ENCODE data around the gene ZC2HC1B.
"Not testable (repeated sequence)": the region's sequence is repeated elsewhere in the genome, so short reads cannot be mapped to it uniquely, and the experiment has no call there.

ZC2HC1B gene

DNA sequence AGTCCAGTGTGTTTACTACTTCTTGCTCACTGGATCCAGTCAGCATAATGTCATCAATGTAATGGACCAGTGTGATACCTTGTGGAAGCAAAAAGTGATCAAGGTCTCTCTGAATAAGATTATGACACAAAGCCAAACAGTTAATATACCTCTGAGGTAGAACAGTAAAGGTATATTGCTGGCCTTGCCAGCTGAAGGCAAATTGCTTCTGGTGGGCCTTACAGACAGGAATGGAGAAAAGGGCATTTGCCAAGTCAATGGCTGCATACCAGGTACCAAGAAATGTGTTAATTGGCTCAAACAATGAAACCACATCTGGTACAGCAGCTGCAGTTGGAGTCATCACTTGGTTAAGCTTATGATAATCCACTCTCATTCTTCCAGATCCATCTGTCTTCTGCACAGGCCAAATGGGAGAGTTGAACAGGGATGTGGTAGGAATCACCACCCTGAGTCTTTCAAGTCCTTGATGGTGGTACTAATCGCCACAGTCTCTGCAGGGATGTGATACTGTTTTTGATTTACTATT, 7.0 kb downstream of the ZC2HC1B start:
- DNase-seq = not testable (repeated sequence)

- no peak for DNase-seq
Observed at GRCh38 chr6:143872201-143872600, 7.9 kb downstream of the ZC2HC1B start.

GRCh38 chr6:143873600-143873999, 9.3 kb downstream of the ZC2HC1B start:
- not testable (repeated sequence) for DNase-seq

GRCh38 chr6:143874503-143874902, 10.2 kb downstream of the ZC2HC1B start:
- DNase-seq = not testable (repeated sequence)

GRCh38 chr6:143877584-143878271, 13.5 kb downstream of the ZC2HC1B start:
- DNase-seq = no peak

GRCh38 chr6:143878272-143878760, 14.0 kb downstream of the ZC2HC1B start:
- DNase-seq = peak; percentile 10

DNA sequence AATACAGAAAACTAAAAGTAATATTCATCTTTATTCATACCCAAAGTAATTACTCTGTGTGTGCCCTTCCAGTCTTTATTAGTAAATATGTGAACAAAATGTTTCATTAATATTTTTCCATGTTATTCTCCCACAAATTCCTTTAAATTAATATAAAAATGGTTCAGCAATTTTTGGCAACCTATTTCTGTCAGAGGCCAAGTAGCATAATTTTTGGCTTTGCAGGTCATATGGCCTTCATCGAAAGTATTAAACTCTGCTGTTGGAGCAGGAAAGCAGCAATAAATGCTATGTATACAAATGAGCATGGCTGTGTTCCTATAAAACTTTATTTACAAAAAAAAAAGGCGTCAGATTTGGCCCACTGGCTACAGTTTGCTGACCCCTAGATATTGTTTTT, 16.1 kb downstream of the ZC2HC1B start:
- no peak for DNase-seq

DNA sequence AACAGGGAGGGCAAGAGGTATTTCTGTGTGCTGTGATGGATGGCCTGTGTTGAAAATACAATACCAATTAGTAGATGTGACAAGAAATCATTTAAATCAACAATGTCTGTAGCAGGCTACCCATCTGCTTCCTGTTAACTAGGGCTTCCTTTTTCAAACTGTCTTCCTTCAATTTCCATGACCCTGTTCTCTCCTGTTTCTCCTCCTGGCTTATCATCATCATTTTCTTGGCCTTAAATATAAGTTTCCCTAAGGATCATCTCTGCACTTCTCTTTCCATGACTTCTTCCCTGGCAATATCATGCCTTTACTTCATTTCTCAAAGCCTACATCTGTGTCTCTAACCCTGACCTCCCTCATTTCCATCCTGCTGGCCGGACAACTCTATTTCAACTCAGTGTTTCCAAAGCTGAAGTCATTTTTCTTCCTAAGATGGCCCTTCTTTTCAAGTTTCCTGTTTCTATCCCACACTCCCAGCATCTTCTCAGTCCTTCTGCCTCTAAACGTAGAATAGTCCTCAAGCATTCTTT, 18.2 kb downstream of the ZC2HC1B start:
- DNase-seq = no peak

DNA sequence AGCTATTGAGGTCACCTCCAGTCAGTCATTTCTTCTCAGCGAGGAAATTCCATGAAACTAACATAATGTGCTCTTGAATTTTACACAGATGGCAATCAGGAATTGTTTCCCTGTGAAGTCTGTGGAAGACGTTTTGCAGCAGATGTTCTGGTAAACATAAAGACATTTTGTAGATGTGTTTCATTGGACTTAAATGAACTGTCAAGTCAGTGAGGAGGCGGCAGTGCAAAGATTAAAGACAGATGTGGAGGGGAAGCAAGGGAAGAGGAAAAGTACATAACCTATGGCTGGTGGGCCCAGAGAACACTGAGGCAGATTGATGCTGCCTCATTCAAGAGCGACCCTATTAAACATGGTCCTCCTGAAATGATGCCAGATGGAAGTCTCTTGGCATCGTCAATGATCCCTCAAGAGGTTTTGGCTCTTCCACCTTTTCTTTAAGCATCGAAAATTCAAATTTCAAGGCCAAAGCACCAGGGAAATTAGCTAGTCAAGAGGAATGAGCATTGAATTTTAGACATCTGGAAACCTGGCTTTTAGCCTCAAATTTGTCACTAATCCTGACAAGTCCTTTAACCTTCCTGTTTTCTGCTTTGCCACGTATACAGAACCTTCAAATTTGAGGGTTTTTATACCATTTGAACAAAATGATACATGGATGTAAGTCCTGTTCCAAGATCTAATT, 20.1 kb downstream of the ZC2HC1B start:
- DNase-seq = no peak

- no peak for DNase-seq
Observed at GRCh38 chr6:143885116-143885515, 20.8 kb downstream of the ZC2HC1B start.

- no peak for DNase-seq
Observed at GRCh38 chr6:143894655-143895054, 30.4 kb downstream of the ZC2HC1B start.

DNA sequence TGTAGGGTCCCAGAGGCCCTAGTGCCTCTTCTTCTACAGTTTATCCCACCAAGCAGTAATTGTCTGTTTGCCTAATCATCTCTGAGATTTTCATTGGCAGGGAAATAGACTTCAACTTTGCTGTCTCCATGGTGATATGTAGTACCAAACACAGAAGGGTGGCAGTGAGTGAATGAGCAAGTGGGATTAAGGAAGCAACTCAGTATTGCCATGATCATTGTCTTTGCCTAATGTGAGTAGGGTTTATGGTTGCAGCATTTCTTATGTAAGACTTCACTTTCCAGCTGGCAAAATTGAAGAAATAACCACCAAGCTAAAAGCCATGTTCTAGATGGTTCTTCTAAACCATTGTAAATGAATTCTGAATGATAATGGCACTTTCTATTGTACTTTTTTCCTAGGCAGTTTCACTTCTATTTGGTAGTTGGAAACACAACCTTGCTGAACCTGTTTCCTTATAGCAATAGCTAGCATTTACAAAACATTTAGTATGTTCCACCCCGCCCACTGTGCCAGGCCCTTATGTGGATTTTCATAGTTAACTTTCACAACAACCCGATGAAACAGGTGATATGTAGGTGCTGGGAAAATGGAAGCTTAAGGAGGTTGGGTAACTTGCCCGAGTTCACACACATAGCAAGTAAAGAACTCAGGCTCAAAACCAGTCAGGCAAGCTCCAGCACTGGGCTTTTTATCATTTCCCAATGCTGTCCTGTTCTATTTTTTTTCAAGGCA, 32.0 kb downstream of the ZC2HC1B start:
- DNase-seq = no peak

DNA sequence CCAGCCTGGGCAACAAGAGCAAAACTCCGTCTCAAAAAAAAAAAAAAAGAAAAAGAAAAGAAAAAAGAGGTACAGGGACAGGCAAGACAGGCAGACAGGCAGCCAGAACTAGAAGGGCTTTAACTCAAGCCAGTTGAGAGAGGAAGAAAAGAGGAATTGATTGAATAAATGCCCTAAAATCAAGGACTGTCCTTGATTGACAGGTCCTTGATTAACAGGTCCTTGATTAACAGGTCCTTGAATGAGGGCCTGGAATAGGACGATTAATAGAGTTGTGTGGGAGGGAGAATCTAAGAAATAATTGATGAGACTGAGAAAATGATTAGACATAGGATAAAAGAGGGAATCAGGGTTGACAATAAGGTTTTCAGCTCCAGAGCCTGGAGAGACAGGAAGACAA, 36.1 kb downstream of the ZC2HC1B start:
- DNase-seq = no peak

DNA sequence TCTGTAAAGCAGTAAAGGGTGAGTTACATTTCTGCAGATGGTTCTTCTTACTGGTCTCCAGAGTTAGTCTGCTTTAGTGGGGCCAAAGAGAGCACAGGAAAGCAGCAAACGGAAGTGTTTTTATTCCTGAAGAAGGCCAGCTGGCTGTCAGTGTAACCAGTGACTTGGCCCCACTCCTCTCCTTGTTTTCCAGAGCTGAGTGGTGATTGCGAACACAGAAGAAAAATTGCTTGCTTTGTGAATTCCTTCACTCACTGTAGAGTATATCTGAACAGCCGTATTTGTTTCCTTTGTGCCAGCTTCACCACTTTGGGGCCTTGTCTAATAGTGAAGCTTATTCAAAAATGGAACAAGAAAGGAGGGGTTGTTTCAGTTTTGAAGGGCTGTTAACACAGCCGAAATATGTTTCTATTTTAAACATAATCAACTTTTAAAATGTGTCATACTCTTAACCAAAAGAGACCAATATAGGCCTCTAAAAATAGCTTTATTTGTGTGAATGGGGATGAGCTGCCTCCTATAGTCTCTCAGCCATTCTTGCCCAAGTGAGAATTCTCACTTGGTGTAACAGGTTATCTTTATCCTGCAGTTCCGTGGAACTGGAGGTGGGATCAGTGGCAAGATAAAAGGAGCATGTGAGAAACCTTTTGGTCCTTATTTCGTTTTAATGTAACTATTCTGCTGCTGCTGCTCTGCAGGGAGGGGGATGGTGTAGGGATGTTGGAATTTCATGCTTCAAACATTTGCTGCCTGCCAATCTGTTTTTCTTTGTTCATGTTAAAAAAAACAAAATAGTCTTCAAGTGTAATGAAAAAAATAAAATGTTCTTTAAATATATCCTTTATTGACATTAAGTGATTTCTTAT, 37.8 kb downstream of the ZC2HC1B start:
- no peak for DNase-seq

DNA sequence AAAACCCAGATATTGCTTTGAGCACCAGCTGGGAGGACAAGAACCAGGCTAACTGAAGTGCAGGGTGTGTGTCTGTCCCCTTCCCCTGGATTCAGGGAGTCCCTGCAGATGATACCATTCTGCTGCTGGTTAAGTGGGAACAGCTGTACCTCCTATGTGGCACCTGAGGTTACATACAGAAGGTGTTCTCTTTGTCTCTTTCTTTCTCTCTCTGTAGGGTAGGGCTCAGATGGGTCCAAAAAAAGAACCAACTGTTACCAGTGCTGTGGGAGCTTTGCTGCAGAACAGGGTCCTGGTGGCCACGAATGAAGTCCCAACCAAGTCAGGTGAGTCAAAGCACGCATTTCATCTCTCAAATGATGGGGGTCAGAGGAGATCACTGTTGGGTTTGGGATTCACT, 38.6 kb downstream of the ZC2HC1B start:
- no peak for DNase-seq

DNA sequence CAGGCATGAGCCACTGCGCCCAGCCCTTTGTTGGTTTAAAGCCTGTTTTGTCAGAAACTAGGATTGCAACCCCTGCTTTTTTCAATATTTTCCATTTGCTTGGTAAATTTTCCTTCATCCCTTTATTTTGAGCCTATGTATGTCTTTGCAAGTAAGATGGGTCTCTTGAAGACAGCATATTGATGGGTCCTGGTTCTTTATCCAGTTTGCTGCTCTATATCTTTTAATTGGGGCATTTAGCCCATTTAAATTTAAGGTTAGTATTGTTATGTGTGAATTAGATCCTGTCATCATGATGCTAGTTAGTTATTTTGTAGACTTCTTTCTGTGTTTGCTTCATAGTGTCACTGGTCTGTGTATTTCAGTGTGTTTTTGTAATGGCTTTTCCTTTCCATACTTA, 46.8 kb downstream of the ZC2HC1B start:
- no peak for DNase-seq

DNA sequence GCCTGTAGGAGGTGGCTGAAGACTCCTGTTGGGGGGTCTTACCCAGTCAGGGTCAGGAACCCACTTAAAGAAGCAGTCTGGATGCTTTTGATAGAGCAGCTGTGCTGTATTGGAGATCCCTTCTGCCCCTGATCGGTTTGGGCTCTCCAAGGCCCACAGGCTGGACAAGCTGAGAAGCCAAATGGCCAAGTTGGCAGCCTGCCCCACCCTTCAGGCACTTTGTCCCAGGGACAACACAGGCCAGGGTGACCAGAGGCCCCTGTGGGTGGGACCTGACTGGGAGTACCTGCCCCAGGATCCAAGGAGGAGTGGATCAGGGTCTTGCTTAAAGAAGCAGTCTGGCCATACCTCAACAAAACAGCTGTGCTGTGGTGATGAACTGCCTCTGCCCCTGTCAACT, 48.4 kb downstream of the ZC2HC1B start:
- DNase-seq = no peak

DNA sequence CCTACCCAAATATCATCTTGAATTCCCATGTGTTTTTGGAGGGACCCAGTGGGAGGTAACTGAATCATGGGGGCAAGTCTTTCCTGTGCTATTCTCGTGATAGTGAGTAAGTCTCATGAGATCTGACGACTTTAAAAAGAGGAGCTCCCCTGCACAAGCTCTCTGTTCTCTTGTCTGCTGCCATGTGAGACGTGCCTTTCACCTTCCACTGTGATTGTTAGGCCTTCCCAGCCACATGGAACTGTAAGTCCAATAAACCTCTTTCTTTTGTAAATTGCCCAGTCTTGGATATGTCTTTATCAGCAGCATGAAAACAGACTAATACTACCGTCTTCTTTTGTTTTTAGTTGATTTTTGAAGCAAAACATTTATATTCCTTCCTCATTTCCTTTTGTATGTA, 52.8 kb downstream of the ZC2HC1B start:
- DNase-seq = not testable (repeated sequence)

- DNase-seq = no peak
Observed at GRCh38 chr6:143928853-143929252, 64.6 kb downstream of the ZC2HC1B start.

- DNase-seq = no peak
Observed at GRCh38 chr6:143929975-143930374, 65.7 kb downstream of the ZC2HC1B start.

DNA sequence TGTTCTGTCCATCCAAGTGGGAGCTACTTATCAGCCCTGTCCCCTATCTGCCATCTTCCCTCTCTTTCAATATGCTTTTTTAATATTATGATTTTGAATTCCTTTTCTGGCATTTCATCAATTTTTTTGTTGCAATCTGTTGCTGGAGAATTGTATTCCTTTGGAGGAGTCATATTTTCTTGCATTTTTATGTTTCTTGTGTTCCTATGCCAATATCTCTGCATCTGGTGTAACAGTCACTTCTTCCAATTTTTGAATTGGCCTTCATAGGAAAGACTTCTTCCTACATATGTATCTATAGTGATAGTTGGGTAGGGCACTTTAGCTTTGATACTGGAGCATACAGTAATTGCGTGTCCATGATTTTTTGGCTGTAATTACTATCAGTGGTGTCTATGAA, 70.1 kb downstream of the ZC2HC1B start:
- DNase-seq = no peak

GRCh38 chr6:143934867-143935266, 70.6 kb downstream of the ZC2HC1B start:
- no peak for DNase-seq
